ENCODE measurements around the gene FLVCR1. TPM values are rescaled to one million over a fixed set of nuclear protein-coding genes. Genes with fewer than 3 reads are reported as not detected.

The FLVCR1 gene
- total and polyA plus RNA-seq, 3 donors from 2014 or later = 7.4 to 13.3 (median 10.1) TPM

- no peaks in the 10 kb centered on the region for H3K27me3 ChIP-seq
- TF ChIP-seq CTCF (IDR thresholded peaks at IDR 0.05) (no peak), POLR2A (IDR thresholded peaks at IDR 0.05) (no peak)
- H3K36me3 ChIP-seq (ENCODE audit: low read depth, missing control alignments) = no peaks in the 10 kb centered on the region
- intact Hi-C loops (cut with DNase I; ENCODE audit: low total_unique reads) = no loop called here
- H3K4me3 ChIP-seq = no peak overlapping the region
- no peak overlapping the region for H3K27ac ChIP-seq
- no peaks in the 10 kb centered on the region for H3K9me3 ChIP-seq
- 85 to 87% methylated on average over 5 of the region's 5 CpGs for WGBS, 2 donors
- peaks cover 5% of the 10 kb centered on the region for H3K4me1 ChIP-seq
- DNase-seq = no peak
These were observed 59.8 kb downstream of the FLVCR1 start for GRCh38 chr1:212917858-212918257.

DNA sequence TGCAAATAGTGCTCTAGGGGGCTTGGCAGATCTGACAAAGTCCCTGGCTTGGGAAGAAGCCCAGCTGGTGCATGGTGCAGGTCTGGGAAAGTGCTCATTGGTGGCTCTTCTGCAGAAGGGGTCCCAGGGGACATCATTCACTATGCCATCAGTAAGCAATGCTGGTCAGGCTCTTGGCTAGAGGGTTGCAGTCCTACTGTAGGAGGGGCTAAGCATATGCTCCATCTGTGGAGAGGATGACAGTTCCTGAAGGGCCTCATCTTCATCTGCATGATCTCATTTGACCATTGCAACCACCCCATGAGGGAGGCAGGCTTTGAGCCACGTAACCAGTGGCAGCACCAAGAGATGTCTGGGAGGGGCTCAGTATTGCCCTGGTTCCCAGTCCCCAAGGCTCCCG, 60.7 kb downstream of the FLVCR1 start:
- 73 to 89% methylated on average over 2 of the region's 2 CpGs for WGBS, 2 donors
- intact Hi-C loops (cut with DNase I; ENCODE audit: low total_unique reads) = no loop called here
- no peaks in the 10 kb centered on the region for H3K27me3 ChIP-seq
- H3K9me3 ChIP-seq = no peaks in the 10 kb centered on the region
- DNase-seq = no peak
- no peak overlapping the region for H3K4me3 ChIP-seq
- peaks cover 5% of the 10 kb centered on the region for H3K4me1 ChIP-seq
- H3K27ac ChIP-seq = no peak overlapping the region
- H3K36me3 ChIP-seq (ENCODE audit: low read depth, missing control alignments) = no peaks in the 10 kb centered on the region
- TF ChIP-seq POLR2A (IDR thresholded peaks at IDR 0.05) (no peak), CTCF (IDR thresholded peaks at IDR 0.05) (no peak)

DNA sequence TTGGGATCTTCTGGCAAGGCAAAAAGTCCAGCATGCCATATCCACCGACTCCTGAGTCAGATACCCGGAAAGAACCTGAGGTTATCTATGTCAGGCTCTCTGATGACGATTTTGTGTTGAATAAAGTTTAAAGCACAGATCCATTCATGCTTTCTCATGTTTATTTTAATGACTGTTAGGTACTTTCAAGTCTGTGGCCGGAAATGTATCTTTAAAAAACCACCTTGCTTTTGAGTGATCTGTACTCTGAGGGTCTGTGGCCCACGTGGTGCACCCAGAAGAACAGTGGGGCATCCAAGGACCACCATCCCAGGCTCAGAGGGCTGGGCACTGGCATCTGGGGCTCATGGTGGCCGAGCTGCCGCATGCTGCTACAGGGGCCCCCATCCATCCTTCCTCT, 62.2 kb downstream of the FLVCR1 start:
- WGBS, 2 donors = 82 to 83% methylated on average over 7 of the region's 7 CpGs
- H3K4me1 ChIP-seq = peaks cover 9% of the 10 kb centered on the region
- H3K27me3 ChIP-seq = no peaks in the 10 kb centered on the region
- no peak for DNase-seq
- H3K36me3 ChIP-seq (ENCODE audit: low read depth, missing control alignments) = no peaks in the 10 kb centered on the region
- no peaks in the 10 kb centered on the region for H3K9me3 ChIP-seq
- H3K27ac ChIP-seq = no peak overlapping the region
- no peak overlapping the region for H3K4me3 ChIP-seq
- no peak for TF ChIP-seq CTCF (IDR thresholded peaks at IDR 0.05)
- intact Hi-C loops (cut with DNase I; ENCODE audit: low total_unique reads) = no loop called here

- Histone ChIP-seq H3K9me3 (no peaks in the 10 kb centered on the region), H3K36me3 (ENCODE audit: low read depth, missing control alignments) (no peaks in the 10 kb centered on the region), H3K4me1 (peaks cover 9% of the 10 kb centered on the region), H3K4me3 (no peak overlapping the region), H3K27me3 (no peaks in the 10 kb centered on the region), H3K27ac (no peak overlapping the region)
- intact Hi-C loops (cut with DNase I; ENCODE audit: low total_unique reads) = no loop called here
- 87% methylated on average over 6 of the region's 6 CpGs for whole genome bisulfite sequencing, 2 donors
- TF ChIP-seq POLR2A (IDR thresholded peaks at IDR 0.05) (no peak), CTCF (IDR thresholded peaks at IDR 0.05) (no peak)
- no peak for DNase-seq
These were observed 62.8 kb downstream of the FLVCR1 start for GRCh38 chr1:212920896-212921295.

DNA sequence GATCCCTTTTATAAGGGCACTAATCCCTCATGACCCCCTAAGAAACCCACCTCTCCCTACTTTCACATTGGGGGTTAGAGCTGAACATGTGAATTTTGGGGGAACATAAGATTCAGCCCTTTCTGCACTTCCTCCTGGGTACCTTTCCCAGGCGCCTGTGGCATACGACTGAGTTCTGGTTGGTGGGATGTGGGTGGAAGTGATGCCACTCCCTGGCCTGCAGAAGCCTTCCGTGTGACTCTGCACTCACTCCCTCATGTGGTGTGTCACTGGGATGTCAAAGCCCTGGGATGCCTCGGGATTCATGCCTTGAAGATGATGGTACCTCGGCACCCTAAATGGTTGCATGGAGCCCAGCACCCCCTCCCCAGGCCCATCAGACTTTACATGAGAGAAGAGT, 63.9 kb downstream of the FLVCR1 start:
- no peak for DNase-seq
- TF ChIP-seq CTCF (IDR thresholded peaks at IDR 0.05) (no peak), POLR2A (IDR thresholded peaks at IDR 0.05) (no peak)
- H3K4me1 ChIP-seq = peaks cover 4% of the 10 kb centered on the region
- H3K27ac ChIP-seq = no peak overlapping the region
- H3K9me3 ChIP-seq = no peaks in the 10 kb centered on the region
- no peaks in the 10 kb centered on the region for H3K27me3 ChIP-seq
- no peak overlapping the region for H3K4me3 ChIP-seq
- intact Hi-C loops (cut with DNase I; ENCODE audit: low total_unique reads) = no loop called here
- H3K36me3 ChIP-seq (ENCODE audit: low read depth, missing control alignments) = no peaks in the 10 kb centered on the region
- 81 to 95% methylated on average over 5 of the region's 5 CpGs for WGBS, 2 donors
